ENCODE measurements around the gene FOXM1. TPM values are rescaled to one million over a fixed set of nuclear protein-coding genes. Genes with fewer than 3 reads are reported as not detected.

Gene FOXM1
- total and polyA plus RNA-seq, 10 of the 15 experiments (the other 5 are each of a cell fraction or from before 2014, with no cell fraction given): 15.1 to 63.2 (median 34.2) TPM

DNA sequence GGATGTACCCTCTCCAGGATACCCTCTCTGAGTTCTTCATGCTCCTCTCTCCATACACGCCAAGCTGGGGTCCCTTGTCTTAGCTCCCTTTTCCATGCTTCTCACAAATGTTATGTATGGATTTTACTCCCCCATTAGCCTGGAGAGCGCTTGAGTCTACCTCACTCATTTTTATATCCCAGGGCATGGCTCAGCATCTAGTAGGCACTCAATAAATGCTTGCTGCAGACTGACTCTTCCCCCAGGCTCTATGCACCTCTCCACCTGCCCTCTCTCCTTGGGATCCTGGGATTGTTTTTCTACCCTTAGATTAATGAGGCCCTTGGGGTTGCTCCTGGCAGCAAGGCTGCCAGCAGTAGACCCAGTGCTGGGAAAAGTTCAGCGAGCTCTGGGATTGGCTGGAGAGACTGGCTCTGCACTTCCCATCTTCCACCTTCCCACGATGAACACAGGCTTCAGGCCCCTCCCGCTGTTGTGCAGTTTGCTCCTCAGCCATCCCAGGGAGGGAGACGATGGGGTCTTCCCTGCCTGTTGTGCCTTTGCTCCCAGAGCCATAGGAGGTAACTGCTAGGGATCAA lies 44.3 kb downstream of the FOXM1 start:
- TF ChIP-seq POU2F2 (IDR thresholded peaks at IDR 0.05; ENCODE audit: borderline replicate concordance, low read depth, low read length) (no peak), SIN3A (IDR thresholded peaks at IDR 0.05; ENCODE audit: low read depth, low read length) (no peak), ZBED1 (IDR thresholded peaks at IDR 0.05; ENCODE audit: borderline replicate concordance) (no peak), SKIL (IDR thresholded peaks at IDR 0.05; ENCODE audit: low read depth, poor library complexity, severe bottlenecking) (no peak), BMI1 (IDR thresholded peaks at IDR 0.05; ENCODE audit: borderline replicate concordance) (no peak), SPI1 (IDR thresholded peaks at IDR 0.05; ENCODE audit: borderline replicate concordance, insufficient read depth, low read depth, low read length) (no peak), POLR2AphosphoS2 (IDR thresholded peaks at IDR 0.05; ENCODE audit: low read depth, low read length) (no peak), E2F8 (IDR thresholded peaks at IDR 0.05; ENCODE audit: low read depth, partially characterized antibody) (no peak), KLF5 (IDR thresholded peaks at IDR 0.05; ENCODE audit: partially characterized antibody) (no peak), ATF7 (IDR thresholded peaks at IDR 0.05; ENCODE audit: low read depth) (no peak), RELA (IDR thresholded peaks at IDR 0.05; ENCODE audit: borderline replicate concordance, partially characterized antibody) (no peak), SRF (IDR thresholded peaks at IDR 0.05; ENCODE audit: low read depth in 2 of 2, low read length in 2 of 2) (no peak), MYC (IDR thresholded peaks at IDR 0.05; ENCODE audit: insufficient read depth, insufficient read length, insufficient replicate concordance, low read length, severe bottlenecking) (no peak), ZNF207 (IDR thresholded peaks at IDR 0.05; ENCODE audit: borderline replicate concordance) (no peak), YY1 (IDR thresholded peaks at IDR 0.05; ENCODE audit: low read depth, low read length) (no peak)
- TF ChIP-seq, protein P1, sequence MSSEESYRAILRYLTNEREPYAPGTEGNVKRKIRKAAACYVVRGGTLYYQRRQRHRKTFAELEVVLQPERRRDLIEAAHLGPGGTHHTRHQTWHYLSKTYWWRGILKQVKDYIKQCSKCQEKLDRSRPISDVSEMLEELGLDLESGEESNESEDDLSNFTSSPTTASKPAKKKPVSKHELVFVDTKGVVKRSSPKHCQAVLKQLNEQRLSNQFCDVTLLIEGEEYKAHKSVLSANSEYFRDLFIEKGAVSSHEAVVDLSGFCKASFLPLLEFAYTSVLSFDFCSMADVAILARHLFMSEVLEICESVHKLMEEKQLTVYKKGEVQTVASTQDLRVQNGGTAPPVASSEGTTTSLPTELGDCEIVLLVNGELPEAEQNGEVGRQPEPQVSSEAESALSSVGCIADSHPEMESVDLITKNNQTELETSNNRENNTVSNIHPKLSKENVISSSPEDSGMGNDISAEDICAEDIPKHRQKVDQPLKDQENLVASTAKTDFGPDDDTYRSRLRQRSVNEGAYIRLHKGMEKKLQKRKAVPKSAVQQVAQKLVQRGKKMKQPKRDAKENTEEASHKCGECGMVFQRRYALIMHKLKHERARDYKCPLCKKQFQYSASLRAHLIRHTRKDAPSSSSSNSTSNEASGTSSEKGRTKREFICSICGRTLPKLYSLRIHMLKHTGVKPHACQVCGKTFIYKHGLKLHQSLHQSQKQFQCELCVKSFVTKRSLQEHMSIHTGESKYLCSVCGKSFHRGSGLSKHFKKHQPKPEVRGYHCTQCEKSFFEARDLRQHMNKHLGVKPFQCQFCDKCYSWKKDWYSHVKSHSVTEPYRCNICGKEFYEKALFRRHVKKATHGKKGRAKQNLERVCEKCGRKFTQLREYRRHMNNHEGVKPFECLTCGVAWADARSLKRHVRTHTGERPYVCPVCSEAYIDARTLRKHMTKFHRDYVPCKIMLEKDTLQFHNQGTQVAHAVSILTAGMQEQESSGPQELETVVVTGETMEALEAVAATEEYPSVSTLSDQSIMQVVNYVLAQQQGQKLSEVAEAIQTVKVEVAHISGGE (CRISPR knock-in tag; IDR thresholded peaks at IDR 0.05): no peak
- H4K20me1 ChIP-seq (ENCODE audit: control insufficient read depth, insufficient read depth): no peaks in the 10 kb centered on the region; the same call in 1 of the 2 replicates
- no peaks in the 10 kb centered on the region for H3K9me3 ChIP-seq (replicated peaks; ENCODE audit: control insufficient read depth, insufficient read depth, low read length)
- H3K4me2 ChIP-seq (ENCODE audit: control insufficient read depth, insufficient read depth): no peak overlapping the region
- POLR2A ChIA-PET: no interaction called here
- H3K4me3 ChIP-seq: no peak overlapping the region
- H2AFZ ChIP-seq (ENCODE audit: control insufficient read depth, low read depth, low read length): no peak overlapping the region
- DNase-seq (ENCODE audit: low read depth, low spot score): no peak
- in situ Hi-C loops (cut with MboI): no loop called here
- SMC1A ChIA-PET (ENCODE audit: uncharacterized antibody, unreplicated experiment): no interaction called here
- no peaks in the 10 kb centered on the region for H3K79me2 ChIP-seq (ENCODE audit: control insufficient read depth, insufficient read depth, low read length)
- BruUV-seq (replicated peaks): no TSS peak
- CTCF ChIA-PET: no interaction called here
- no peaks in the 10 kb centered on the region for H3K4me1 ChIP-seq (ENCODE audit: control insufficient read depth, insufficient read depth, low read length)
- intact Hi-C loops (cut with micrococcal nuclease; ENCODE audit: unreplicated experiment): no loop called here
- no peak overlapping the region for H3K9ac ChIP-seq (ENCODE audit: control insufficient read depth, insufficient read depth, low read length)
- no peaks in the 10 kb centered on the region for H3K27me3 ChIP-seq (replicated peaks in 1 of 2; ENCODE audit: control insufficient read depth in 2 of 2, insufficient read depth in 2 of 2, low read length in 1 of 2)
- ATAC-seq: no peak
- H3K36me3 ChIP-seq (ENCODE audit: control insufficient read depth in 2 of 2, insufficient read depth in 2 of 2, low read length in 1 of 2): peaks cover 0 to 2% of the 10 kb centered on the region in 2 experiments; a peak in 2 of 4 replicates
- 97% methylated on average over 6 of the region's 6 CpGs for WGBS (ENCODE audit: insufficient coverage, insufficient replicate concordance, low lambda C conversion rate, missing lambda C conversion rate)
- no peak for FAIRE-seq
- no peak overlapping the region for H3K27ac ChIP-seq (ENCODE audit: control insufficient read depth, insufficient read depth)
- RAD21 ChIA-PET (ENCODE audit: unreplicated experiment): no interaction called here

Measured in GM12878 (cell line).